HG03460 (cell line): ENCODE data around the gene PADI4.

ENCODE experiments used
- ATAC-seq: cut with Tn5 transposase; IDR thresholded peaks from one replicate; pipeline ENCODE4 v1.9.1; 2021; ENCODE audit not compliant: unreplicated experiment

The PADI4 gene

DNA sequence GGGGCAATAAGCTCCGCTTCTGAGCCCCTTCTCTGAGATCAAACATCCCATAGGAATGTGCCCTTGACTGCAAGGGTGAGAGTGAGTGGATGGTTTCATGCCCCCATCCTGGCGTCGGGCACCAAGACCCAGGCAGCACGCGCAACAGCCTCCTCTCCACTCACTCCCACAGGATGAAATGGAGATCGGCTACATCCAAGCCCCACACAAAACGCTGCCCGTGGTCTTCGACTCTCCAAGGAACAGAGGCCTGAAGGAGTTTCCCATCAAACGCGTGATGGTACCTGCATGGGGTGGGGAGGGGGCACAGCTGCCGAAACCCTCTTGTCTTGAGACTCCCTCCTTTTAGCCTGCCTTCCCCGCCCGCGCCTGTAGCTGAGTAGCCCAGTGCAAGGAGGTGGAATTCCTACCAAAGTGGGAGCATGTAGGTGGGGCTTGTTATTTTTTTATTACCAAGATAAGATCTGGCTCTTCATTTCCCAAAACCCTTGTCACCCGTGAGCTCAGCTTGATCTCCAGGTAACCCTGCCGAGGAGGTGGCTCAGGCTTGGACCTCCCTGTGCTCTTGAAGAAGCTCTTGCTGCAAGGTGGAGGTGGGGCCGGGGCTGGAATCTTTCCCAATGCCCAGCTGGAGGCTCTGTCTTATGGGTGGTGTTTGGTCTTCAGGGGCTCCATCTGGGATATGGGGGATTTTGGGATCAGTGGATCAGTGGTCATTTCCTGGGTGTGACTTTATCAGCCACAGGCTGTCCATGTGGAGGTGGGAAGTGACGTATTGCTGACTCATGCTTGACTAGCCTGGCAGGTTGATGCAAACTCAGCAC, 40.0 kb downstream of the PADI4 start:
- no peak for ATAC-seq

DNA sequence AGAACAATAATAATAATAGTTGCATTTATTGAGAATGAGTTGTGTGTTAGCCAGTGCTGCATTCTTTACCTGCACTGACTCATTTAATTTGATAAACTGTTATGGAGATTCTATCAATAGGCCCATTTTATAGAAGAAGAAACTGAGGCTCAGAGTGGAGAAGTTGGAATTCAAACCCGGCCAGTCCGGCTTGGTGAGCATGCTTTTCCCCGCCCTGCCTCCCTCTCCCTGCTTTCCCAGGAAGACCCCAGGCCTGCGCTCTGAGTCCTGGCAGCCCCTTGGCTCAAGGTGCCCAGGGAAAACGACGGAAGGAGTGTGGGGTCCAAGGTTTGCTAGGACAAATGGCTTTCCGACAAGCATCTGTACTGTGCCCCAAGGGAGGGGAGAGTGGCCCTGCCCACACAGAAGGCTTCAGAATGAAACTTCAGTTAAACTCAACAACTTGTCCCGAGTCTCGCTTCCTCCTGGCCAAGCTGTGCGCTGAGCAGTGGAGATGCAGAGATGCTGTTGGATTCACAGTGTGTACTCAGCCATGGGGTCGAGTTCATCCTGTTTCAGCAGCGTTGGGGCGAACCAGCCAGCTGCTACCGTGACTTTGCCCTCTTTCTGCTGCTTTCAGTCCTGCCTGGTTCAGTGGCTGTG, 40.7 kb downstream of the PADI4 start:
- ATAC-seq, result no peak

DNA sequence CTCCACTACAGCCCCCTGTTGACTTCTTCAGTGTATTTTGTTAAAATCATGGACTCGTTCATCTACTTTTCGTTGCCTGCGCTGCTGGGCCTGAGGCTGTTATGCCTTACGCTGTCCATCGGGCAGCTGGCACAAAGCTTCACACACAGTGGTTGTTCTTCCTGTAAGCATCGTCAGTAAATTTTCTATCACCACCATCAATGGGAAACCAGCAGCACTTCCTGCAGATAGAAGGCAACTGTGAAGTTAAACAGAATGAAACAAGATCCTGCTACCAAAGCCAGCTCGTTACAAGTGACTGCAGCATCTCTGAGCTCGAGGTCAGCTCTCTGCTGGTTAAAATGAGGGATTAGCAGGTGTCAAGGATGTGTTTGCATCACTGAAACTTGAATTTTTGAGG, 42.1 kb downstream of the PADI4 start:
- ATAC-seq, result no peak

DNA sequence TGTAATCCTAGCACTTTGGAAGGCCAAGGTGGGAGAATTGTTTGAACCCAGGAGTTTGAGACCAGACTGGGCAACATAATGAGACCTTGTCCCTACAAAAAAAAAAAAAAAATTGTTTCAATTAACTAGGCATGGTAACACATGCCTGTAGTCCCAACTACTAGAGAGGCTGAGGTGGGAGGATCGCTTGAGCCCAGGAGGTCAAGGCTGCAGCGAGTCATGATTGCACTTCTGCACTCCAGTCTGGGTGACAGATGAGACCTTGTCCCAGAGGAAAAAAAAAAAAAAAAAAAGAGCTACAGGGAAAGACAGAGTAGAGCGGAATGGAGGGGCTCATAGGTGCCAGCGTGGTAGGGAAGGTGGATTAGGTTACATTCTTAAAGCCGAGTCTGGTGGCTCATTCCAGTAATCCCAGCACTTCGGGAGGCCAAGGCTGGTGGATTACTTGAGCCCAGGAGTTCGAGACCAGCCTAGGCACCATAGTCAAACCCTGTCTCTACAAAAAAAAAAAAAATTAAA, 43.0 kb downstream of the PADI4 start:
- ATAC-seq, result no peak

DNA sequence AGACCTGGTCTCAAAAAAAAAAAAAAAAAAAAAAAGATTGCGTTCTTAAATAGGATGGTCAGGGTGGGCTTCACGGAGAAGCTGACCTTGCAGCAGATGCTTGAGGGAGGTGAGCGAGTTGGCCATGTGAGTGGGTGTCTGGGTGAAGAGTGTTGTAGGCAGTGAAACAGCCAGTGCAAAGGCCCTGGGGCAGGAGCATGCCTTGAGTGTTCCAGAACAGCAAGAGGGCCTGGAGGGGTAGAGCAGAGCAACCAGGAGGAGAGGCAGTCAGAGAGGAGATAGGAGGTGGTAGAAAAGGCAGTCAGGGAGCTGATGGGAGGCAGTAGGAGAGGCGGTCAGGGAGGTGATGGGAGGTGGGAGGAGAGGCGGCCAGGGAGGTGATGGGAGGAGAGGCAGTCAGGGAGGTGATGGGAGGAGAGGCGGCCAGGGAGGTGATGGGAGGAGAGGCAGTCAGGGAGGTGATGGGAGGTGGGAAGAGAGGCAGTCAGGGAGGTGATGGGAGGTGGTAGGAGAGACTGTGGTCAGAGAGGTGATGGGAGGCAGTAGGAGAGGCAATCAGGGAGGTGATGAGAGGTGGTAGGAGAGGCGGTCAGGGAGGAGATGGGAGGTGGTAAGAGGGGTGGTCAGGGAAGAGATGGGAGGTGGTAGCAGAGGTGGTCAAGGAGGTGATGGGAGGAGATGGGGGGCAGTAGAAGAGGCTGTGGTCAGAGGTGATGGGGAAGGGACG, 43.8 kb downstream of the PADI4 start:
- no peak for ATAC-seq

DNA sequence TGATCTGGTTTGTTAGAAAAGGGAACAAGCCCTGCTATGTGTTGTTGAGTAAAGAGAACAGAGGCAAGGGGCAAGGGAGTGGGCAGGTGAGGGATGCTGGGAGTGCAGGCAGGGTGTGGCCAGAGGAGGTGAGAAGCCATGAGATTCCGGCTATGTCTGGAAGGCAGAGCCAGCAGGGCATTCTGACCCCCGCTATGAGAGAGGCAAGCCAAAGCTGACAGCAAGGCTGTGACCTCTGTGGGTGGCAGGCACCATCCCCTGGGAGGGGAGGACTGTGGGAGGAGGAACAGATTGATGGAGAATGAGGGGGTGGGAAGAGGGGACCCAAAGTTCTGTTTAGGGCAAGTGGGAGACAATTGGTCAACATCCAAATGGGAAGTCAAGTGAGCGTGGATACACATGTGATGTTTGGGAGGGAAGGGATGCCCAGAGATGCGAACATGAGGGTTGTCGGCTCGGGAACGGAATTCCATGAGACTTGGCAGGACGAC, 44.5 kb downstream of the PADI4 start:
- no peak for ATAC-seq

DNA sequence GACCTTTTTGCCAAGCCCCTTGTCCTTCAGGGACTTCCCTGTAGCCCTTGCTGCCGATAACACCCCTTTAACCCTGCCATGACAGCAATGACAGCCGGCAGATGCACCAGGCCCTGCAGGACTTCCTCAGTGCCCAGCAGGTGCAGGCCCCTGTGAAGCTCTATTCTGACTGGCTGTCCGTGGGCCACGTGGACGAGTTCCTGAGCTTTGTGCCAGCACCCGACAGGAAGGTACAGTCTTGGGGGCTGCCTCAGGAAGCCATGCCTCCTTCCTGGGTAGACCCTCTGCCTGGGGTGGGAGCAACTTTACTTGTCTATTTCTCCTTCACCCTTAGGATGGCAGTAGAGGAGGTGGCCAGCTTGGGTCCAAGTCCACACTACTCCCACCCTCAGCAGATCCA, 47.9 kb downstream of the PADI4 start:
- ATAC-seq, result no peak

DNA sequence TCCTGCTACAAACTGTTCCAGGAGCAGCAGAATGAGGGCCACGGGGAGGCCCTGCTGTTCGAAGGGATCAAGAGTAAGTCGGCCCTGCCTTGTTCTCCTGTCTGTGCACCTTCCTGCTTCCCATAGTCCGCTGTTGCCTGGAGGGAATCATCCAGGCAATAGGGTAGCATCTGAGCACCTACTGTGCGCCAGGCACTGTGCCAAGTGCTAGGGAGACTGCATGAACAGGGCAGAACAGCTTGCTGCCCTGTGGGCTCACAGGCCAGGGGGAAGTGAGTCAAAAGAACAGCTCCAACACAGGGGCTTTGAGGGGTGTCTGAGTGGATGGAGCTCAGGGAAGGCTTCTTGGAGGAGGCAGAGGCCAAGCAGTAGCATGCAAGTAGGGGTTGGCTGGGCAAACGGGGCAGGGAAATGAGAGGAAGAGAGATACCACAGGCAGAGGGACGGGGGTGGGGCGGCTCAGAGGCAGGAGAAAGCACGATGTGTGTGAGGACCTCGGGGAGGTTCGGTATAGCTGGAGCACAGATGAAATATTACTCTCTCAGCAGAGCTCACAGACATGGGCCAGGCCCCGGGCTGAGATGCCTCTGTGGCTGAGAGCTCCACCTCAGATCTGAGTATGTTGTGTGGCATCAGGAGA, 48.5 kb downstream of the PADI4 start:
- no peak for ATAC-seq

DNA sequence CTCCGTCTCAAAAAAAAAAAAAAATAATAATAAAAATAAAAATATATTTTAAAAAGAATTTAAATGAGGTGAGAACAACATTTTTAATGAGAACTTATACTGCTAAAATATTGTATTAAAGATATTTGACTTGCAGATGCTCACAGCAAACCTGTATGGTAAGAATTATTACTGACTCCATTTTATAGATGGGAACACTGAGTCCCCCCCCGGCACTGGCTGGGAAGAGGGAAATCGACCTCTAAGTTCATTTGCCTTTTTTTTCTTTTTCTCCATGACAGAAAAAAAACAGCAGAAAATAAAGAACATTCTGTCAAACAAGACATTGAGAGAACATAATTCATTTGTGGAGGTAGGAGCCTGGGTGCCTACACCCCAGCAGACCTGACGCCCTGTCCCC, 50.6 kb downstream of the PADI4 start:
- no peak for ATAC-seq

DNA sequence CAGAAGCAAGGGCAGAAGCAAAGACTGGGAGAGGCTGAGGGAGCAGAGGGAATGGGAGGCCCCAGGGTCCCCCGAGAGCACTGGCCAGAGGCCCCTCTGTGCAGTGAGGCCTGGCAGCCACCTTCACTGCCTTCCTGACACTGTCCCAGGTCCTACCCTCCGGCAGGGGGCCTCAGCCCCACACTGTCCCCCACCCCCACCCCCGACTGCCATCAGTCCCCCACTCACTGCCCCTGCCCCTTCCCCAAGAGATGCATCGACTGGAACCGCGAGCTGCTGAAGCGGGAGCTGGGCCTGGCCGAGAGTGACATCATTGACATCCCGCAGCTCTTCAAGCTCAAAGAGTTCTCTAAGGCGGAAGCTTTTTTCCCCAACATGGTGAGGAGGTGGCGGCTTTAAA, 51.0 kb downstream of the PADI4 start:
- ATAC-seq, result no peak

DNA sequence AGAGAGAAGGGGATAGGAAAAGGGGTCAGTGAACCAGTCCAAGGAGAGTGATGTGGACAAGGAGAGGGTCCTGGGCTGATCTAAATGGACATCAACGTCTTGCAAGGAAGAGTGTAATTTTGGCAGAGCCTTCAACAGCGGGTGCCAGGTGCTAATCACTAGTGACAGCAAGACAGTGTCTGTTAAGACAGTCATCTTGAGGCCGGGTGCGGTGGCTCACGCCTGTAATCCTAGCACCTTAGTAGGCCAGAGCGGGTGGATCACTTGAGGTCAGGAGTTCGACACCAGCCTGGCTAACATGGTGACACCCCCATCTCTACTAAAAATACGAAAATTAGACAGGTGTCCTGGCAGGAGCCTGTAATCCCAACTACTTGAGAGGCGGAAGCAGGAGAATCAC, 51.8 kb downstream of the PADI4 start:
- no peak for ATAC-seq

DNA sequence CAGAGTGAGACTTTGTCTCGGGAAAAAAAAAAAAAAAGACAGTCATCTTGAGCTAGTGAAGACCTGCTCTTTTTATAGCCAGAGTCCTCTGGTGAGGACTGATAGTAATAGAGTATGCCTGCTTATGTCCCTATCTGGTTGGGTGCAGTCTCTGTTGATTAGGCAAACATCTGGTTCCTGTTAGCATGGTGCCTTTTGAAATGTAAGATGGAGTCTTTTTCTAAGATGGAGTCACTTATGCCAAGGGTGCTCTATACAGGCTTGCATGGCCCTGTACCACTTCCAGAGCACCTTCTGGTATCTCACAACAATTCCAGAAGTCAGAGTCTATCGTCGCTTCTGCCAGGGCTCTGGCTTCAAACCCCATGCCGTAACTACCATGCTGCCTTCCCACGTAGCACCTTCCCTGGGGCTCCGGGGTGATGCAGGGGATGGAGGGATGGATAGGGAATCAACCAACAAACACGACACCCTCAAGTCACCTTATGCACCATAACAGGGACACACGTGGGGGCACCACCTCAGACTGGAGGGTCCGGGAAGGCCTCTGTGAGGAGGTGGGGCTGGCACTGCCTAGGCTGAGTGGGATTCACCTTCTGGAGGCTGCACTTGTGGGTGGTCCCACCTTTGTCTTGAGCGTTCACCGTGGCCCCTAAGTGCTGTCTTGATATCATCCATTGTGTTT, 52.4 kb downstream of the PADI4 start:
- ATAC-seq, result no peak

DNA sequence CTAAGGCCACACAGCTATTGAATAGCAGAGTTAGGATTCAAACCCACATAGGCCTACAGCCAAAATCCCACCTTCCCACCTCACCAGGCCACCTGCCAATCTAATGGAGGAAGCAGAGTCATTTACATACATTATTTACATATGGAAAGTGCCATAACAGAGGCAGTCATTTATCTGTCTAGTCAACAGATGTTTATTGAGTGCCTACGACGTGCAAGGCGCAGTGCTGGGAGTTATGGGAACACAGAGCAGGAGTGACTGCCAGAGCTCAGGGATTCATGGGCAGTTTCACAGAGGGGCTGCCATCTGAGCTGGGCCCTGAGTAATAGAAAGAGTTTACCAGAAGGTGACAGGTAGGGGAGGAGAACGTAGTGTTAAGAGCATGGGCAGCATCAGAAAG, 53.7 kb downstream of the PADI4 start:
- ATAC-seq, result no peak

DNA sequence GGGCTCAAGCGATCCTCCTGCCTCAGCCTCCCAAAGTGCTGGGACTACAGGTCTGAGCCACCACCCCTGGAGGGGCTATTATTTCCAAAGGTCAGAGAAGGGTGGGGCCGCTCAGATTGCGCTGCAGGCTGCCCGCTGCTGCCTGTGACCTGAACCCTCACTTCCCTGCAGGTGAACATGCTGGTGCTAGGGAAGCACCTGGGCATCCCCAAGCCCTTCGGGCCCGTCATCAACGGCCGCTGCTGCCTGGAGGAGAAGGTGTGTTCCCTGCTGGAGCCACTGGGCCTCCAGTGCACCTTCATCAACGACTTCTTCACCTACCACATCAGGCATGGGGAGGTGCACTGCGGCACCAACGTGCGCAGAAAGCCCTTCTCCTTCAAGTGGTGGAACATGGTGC, 55.4 kb downstream of the PADI4 start:
- ATAC-seq, result no peak

DNA sequence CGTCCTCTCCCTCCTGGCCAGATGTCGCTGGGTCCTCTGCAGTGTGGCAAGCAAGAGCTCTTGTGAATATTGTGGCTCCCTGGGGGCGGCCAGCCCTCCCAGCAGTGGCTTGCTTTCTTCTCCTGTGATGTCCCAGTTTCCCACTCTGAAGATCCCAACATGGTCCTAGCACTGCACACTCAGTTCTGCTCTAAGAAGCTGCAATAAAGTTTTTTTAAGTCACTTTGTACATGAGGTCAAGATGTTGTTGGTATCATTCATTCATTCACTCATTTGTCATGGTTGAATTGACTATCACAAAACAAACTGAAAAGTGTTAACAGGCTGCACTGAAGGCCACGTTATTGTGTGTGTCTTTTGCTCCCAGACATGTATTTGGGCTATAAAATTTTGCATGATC, 55.8 kb downstream of the PADI4 start:
- ATAC-seq, result no peak

DNA sequence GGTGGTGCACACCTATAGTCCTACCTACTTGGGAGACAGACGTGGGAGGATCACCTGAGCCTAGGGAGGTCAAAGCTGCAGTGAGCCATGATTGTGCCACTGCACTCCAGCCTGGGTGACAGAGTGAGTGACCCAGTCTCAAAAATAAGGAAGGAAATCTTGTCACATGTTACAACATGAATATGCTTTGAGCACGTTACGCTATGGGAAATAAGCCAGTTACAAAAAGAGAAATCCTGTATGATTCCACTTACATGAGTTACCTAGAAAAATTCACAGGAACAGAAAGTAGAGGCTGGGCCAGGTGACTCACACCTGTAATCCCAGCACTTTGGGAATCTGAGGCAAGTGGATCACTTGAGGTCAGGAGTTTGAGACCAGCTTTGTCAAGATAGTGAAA, 57.3 kb downstream of the PADI4 start:
- no peak for ATAC-seq

DNA sequence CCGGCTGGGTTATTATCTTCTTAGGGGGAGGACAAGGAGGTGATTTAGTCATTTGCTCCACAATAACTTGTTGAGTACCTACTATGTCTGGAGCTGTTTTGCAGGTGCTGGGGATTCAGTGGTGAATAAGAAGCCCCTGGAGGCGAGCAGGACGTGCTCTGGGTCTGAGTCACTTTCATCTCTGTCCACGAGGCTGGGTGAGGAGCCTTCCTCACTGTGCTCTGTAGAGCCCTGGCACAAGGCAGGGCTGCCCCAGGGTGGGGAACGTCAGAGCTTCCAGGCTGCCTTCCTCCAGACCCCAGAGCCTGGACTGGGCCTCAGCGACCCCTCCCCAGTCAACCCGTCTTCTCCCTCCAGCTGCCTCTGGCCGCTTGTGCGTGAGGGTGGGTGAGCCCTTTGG, 61.5 kb downstream of the PADI4 start:
- ATAC-seq, result no peak

DNA sequence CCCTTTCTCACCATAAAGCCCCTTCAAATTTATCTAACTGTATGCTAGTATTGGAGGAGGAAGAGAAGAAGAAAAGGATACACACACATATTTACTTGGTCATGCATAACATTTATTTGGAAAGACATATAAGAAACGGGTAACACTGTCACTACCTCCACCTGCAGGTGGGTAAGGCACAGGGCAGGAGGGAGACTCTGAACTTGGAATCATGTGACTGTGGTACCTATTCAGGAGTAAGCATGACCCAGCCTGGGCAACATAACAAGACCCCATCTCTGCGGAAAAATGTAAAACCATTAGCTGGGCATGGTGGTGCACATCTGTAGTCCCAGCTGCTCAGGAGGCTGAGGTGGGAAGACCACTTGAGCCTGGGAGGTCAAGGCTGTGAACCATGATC, 62.6 kb downstream of the PADI4 start:
- no peak for ATAC-seq

DNA sequence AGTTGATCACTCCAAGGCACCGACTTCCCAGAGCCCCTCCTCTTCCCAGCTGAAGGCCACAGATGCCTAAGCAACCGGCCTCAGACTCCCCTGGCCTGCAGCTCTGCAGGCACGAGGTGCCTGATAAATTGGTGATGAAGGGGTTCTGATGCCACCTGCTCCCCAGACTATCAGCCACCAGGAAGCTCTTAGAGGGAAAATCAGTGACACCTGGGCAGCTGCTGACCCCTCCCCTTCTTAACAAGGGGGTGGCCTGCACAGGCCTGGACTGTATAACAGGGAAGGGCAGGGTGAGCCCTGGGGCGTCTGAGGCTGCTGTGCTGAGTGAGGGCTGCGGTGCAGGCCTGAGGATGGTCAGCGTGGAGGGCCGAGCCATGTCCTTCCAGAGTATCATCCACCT, 63.9 kb downstream of the PADI4 start, which contains the start of gene PADI6:
Gene PADI6 (plus strand): TSS at position 301 of the 400 bp plus-strand sequence. CDS start 50 bp downstream, at position 351.
- ATAC-seq, result no peak

DNA sequence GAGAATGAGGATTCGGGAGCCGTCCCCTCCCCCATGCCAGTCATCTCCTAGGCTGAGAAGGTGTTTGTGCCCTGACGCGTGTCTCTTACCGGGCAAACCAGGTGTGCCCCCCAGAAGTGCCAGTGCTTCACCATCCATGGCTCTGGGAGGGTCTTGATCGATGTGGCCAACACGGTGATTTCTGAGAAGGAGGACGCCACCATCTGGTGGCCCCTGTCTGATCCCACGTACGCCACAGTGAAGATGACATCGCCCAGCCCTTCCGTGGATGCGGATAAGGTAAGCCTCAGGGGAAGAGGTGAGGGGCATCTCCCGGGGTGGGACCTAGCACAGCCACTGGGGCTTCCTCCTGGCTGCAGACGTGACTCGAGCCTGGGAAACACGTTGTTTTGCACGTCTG, 65.0 kb downstream of the PADI4 start:
- ATAC-seq, result no peak

DNA sequence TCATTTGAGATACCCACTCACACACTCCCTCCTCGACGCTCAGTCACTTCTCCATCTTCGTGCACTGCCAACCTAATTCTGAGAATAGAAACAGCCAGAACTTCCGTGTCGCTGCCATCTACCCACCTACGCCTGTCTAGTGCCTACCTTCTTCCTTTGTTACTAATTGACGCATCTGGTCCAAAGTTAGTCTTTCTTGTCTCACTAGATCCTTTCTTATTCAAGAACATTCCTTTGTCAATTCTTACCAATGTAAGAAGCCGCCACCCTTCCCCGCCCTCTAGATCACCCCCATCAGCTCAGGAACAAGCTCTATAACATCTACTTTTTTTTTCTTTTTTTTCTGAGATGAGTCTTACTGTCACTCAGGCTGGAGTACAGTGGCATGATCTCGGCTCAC, 67.7 kb downstream of the PADI4 start:
- ATAC-seq, result no peak
